Tibial artery (tissue), 4 donors: ENCODE measurements around the gene MGMT.

Experiments
- DNase-seq, 2 donors: peaks; one replicate each; pipeline ENCODE4 v3.0.0-alpha.2; 2019
- H3K27ac ChIP-seq, 2 donors: fragments of 200-600 bp; sonication (generic) in 1 of 2; 1 replicate in 1 of 2; 2 replicates in 1 of 2; pipeline ENCODE4 v1.5.1; 2018 to 2019; ENCODE audit warnings: mild to moderate bottlenecking in 1 of 2
- H3K27me3 ChIP-seq, 2 donors: fragments of 200-600 bp; sonication (generic) in 1 of 2; one replicate each; pipeline versions ENCODE4 v1.5.1 to v1.6.0; 2016 to 2019
- H3K36me3 ChIP-seq, 3 donors: fragments of 200-600 bp; sonication (generic) in 2 of 3; one replicate each; pipeline ENCODE4 v1.5.1; 2016 to 2019; ENCODE audit warnings: mild to moderate bottlenecking in 2 of 3
- H3K4me1 ChIP-seq, 4 donors: fragments of 200-600 bp; sonication (generic) in 2 of 4; 1 replicate in 3 of 4; 2 replicates in 1 of 4; pipeline ENCODE4 v1.5.1; 2016 to 2019
- H3K4me3 ChIP-seq, 2 donors: fragments of 200-600 bp; sonication (generic) in 1 of 2; 1 replicate in 1 of 2; 2 replicates in 1 of 2; pipeline ENCODE4 v1.5.1; 2018 to 2019; ENCODE audit warnings: mild to moderate bottlenecking in 2 of 2
- H3K9me3 ChIP-seq, 3 donors: fragments of 200-600 bp; sonication (generic) in 1 of 3; one replicate each; pipeline ENCODE4 v1.5.1; 2016 to 2019
- CTCF ChIP-seq, 2 experiments: fragments of 200-600 bp in 1 of 2; fragments of 450-650 bp in 1 of 2; IDR thresholded peaks; one replicate each; pipeline ENCODE4 v1.5.1; 2017 to 2019; ENCODE audit warnings: antibody characterized with exemption in 2 of 2, mild to moderate bottlenecking in 1 of 2, moderate library complexity in 1 of 2
- intact Hi-C: fragments of 100-400 bp; cut with DNase I; formaldehyde crosslinking; loops from one replicate; pipeline ENCODE4 v1.15.0; 2023; ENCODE audit warnings: low total_unique reads

The MGMT gene

GRCh38 chr10:129816656-129817045 lies 349.6 kb downstream of the MGMT start:
- no peak overlapping the region for H3K27ac ChIP-seq
- no peaks in the 10 kb centered on the region for H3K36me3 ChIP-seq
- peaks cover 0 to 6% (median 0%) of the 10 kb centered on the region in 3 donors for H3K9me3 ChIP-seq
- no peak for TF ChIP-seq CTCF (IDR thresholded peaks at IDR 0.05)
- no peak for DNase-seq
- no peak overlapping the region for H3K4me3 ChIP-seq
- intact Hi-C loops = no loop called here
- H3K4me1 ChIP-seq = no peaks in the 10 kb centered on the region
- H3K27me3 ChIP-seq = peaks cover 0 to 6% of the 10 kb centered on the region in 2 donors
